HG03442 (cell line): Measurements from ENCODE around the gene AFDN.

ENCODE experiments used
- ATAC-seq: cut with Tn5 transposase; IDR thresholded peaks from one replicate; pipeline ENCODE4 v1.9.1; 2021; ENCODE audit warnings: mild to moderate bottlenecking, moderate library complexity; ENCODE audit not compliant: unreplicated experiment

AFDN gene

DNA sequence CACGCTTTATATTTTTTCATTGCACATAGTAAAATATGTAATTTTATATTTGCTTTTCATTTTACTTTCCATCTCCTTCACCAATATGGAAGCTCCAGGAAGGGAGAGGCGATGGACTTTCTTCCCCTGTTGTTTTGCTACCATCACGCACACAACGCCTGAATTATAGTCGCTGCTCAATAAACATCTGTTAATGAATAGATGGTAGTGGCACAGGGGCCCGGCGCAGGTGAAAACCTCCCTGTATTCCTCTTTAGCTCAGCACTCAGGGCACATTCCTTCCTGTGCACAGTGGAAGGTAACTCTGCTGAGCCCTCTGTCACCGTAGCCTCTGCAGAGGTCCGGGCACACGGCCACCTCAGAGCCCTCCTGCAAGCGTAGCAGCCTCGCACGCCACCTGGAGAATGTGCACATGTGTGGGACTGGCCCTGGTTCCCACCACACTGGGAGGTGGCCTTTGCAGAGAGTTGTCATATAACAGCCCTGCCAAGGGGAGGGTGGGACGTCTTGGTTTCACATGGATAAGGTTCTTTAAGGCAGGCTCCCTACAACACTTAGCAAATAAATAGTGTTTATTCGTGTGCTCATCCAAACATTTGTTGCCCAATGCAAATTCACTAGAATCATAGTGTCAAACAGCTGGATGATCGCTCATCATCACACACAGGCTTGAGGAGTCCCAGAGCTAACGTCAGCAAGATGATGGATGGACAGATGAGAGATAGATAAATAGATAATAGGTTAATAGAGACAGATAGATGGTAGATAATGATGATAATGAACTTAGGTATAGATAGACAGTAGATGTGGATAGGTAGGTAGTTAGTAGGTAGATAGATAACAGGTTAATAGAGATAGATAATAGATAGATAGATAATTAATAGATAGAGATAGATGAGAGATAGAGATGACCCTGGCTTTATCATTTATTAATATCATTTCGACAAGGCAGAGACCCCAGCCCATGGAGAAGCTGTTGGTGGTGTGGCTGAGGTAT is 32.3 kb upstream of the AFDN start:
- no peak for ATAC-seq

DNA sequence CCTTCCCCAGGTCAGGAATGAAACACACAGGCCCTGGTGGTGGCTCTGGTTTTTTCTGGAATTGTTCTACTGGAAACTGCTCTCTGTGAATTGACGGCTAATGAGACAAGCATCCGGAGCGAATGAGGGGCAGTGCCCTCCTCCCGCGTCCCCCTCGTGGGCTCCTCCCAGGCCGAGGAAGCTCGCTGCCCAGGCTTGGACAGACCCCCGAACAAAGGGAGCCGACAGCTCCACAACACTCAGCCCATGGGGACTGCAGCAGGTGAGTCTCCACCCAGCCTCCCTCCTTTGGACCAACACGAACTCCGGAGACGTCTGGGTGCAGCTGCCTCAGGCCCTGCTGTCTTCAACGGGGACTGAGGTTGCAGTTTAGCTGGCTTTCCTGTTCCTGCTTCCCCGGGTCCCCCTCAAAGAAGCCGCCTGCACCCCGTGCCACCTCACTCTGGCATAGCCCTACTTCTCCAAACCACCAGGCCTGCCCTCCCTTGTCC is 31.3 kb upstream of the AFDN start:
- ATAC-seq, result no peak

DNA sequence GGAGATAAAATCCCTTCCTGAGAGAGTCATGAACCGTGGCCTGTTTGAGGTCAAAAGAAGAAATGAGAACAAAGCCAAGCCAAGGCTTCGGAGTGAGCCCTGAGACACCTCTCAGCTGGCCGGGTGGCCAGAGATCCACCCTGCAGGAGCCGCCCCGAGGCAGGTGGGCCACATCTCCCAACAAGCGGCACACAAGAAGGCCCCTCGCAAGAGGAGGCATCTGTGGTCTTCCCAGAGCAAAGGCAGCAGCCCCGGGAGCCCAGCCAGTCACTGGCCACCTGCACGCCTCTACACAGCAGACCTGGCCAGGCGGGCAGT is 30.9 kb upstream of the AFDN start:
- ATAC-seq, result no peak

DNA sequence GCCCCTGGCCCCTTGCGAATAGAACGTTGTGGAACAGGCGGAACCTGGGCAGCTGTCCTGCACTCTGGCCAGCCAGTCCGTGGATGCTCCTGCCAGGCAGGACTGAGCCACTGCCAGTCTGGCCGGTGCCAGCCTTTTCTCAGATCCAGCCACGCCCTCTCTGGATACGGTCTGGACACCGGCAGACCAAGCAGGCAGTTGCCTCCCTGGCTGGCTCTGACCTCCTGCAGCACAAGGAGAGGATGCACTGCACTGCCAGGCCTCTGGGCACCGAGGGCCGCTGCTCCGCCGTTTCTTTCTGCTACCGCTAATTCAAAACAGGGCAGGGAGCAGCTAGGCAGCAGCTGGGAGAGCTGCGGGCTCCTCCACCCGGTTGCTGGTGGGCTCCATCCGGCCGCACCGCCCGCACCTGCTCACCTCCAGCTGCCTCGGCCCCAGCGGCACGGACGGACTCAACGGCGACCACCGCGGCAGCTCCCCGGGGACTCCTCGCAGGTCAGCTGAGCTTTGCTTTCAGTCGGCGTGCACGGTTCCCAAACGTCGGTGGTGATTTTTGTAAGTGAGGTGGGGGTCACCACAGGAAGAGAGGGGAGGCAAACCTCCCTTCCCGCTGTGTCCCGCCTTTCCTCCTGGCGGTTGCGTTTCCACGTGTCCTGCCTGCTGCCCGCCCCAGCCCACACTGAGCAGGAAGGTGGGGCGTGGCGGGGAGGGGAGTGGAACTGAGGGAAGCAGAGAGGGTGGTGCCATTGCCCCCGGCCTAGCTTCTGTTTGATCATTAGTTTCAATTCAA is 30.3 kb upstream of the AFDN start:
- no peak for ATAC-seq

GRCh38 chr6:167797011-167797471 is 29.7 kb upstream of the AFDN start:
- ATAC-seq, result no peak

GRCh38 chr6:167797476-167798265 is 29.0 kb upstream of the AFDN start:
- no peak for ATAC-seq

DNA sequence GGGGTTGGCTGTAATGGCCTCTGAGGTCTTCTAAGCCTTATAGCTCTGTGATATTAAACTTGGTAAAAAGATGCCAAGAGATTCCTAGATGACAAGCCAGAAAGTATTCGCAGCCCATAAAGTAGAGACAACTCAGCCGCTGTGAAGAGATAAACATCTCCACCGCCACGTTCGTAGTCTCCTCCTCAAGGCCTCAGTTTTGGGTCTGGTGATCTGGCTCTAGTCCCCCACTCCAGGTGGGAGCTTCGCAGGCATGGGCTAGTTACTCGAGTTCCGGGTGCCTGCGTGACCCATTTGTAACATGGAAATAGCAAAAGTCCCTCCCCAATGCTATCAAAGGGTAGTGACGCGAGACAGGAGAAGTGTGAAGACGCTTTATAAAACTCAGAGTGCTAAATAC is 28.3 kb upstream of the AFDN start:
- ATAC-seq, result no peak

DNA sequence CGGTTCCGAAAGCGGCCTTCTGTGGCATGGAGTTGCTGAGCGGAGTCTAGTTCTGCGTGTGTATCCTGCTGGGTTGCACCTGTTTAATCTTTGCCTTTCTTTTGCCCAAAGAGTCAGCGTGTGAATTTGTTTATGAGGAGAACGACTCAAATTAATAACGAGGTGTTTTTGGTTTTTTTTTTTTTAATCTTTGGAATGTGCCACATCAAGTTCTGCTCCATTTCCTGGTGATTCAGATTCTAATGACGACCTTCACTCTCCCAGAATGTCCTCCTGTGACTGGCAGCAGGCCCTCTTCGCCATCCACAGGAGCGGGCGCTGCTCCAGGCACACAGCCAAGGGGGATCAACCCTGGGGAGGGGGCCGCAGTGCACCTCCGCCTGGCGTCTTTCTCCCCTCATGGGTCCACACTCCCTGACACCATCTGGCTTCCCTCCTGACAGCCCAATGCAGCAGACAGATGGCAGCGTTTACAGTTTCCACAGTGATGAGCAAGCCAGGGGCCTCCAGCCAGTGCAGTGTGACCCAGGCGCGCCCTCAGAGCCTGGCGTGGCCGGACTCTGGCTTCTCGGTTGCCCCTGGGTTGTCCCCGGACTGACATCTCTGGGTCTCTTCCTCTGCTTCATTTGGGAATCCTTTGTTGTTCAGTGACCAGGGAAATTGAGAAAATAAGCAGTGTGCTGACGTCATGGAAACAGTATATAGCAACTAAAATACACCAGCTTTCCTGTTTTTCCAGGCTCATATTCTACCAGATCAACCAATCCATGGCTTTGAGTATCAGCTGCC is 27.5 kb upstream of the AFDN start:
- no peak for ATAC-seq

DNA sequence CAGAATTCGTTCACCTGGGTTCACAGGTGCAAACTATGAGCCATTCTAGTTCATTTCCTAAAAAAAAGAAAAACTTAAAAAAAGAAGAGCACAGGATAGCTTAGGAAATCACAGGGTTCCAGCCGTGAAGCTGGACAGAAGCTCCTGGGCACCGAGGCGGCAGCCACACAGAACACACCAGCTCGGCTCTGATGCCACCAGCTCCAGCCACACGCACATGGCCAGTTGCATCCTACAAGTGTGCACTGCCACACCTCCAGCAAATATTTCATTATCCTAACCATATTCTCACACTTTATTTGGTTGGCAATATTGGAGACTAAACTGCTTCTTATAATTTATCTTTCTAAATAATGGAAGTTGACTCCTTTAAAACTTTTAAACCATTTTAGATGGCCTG is 26.2 kb upstream of the AFDN start:
- no peak for ATAC-seq

- ATAC-seq, result no peak
Observed at GRCh38 chr6:167801263-167801662, 25.4 kb upstream of the AFDN start.

GRCh38 chr6:167802339-167802738 is 24.4 kb upstream of the AFDN start:
- ATAC-seq, result no peak

DNA sequence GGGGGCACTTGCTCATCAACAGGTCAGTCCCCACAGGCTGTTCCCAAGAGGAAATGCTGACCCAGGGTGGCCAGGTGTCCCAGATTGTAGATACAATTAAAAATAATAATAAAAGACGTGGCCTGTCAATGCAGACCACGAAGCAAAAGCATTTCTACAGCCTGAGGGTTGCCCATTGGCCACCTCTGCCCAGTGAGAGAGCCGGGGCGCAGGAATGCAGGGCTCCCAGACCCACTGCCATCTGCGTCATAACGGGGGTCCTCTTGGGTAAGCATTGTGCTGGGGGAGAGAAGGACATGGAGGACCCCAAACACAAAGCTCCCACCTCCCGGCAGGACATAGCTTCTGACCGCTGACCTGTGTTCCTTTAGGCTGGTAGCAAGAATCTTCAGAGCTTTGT is 22.9 kb upstream of the AFDN start:
- ATAC-seq, result no peak

DNA sequence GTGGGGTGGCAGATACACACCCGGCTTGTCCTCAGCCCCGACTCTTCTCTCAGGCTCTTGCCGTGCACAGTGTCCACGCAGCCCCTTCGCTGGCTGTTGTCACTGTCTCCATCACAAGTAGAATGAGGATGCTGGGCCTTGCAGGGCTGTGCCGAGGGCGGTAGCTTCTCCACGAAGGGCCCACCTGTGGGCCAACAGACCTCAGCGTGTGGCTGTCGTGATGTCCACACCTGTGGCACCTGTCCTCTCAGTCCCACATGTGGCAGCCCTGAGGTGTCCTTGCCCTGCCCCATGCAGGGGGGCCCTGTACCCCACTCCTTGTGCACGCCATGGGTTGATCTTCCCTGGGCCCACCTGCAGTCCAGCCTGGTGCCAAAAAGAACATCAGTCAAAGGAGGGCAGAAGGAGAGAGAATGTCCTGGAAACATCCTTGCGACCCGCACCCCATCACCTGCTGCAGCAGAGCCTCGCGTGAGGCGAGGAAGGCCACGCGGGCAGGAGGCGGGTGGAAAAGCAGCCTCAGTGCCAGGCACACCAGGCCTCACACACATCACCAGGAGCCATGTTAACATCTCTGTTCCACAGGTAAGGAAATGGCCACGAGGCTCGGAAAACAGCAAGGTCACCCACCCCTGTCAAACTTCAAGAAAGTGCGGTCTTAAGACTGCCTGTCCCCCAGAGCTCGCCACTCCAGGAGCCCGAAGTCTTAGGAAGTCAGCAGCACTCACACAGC is 22.3 kb upstream of the AFDN start:
- no peak for ATAC-seq

GRCh38 chr6:167805349-167806060 is 21.2 kb upstream of the AFDN start:
- ATAC-seq, result no peak

- no peak for ATAC-seq
Observed at GRCh38 chr6:167806061-167806700, 20.5 kb upstream of the AFDN start.

DNA sequence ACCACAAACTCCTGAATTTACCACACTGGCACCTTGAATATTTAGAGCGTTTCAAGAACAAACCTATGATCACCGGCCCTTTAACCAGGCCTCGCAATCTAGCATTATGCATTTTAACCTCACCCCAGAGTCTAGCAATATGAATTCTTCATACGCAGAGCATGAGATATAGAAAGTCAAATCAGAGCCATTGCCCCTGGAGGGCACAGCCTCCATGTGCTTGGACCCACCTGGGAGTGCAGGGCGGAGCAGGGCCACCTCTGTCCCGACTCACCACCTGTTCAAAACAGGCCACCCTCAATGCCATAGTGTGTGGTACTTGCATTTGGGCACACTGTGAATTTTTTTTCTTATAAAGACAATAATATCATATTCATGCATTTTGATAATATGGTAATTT is 19.5 kb upstream of the AFDN start:
- ATAC-seq, result no peak

DNA sequence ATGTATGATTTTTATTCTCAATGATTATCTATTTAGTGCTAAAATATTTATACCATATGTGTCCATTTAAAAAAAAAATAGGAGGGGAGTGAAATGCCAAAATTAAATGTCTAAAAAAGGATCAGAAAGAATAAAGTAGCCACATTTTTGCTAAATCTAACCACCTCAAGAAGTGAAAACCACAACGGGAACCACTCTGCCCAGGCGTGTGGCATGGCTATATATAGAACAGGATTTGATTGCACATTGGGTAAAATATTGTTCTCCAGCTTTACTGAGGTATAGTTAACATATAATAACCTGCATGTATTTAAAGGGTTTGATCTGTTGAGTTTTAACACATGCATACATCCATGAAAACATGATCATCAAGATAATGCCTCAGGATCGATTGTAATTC is 19.0 kb upstream of the AFDN start:
- ATAC-seq, result no peak

DNA sequence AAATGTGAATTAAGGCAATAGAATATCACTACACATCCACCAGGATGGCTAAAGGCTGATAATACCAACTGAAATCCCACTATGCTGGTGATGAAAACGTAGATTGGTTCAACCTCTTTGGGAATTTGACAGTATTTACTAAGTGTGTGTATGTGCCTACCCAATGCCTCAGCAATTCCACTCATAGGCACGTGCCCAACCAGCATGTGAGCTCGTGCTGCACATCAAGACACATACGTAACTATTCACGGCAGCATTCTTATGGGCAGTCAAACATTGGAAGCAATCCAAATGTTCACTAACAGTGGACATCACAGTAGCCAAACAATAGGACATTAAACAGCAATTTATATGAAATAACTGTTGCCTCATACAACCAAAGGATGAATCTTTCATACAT is 15.7 kb upstream of the AFDN start:
- ATAC-seq, result no peak
